Parathyroid adenoma (tissue), 2 donors: ENCODE measurements around the gene KRT82.

Source experiments
- H2AFZ ChIP-seq: fragments of 300-600 bp; sonication (generic); one replicate; pipeline ENCODE4 v1.7.0; 2017; ENCODE audit warnings: antibody characterized with exemption, mild to moderate bottlenecking
- H3K27ac ChIP-seq: fragments of 300-600 bp; sonication (generic); one replicate; pipeline ENCODE4 v1.7.0; 2017
- H3K27me3 ChIP-seq: fragments of 300-600 bp; sonication (generic); one replicate; pipeline ENCODE4 v1.7.0; 2017; ENCODE audit warnings: low read length; ENCODE audit not compliant: control insufficient read depth, insufficient read depth
- H3K36me3 ChIP-seq: fragments of 300-600 bp; sonication (generic); one replicate; pipeline ENCODE4 v1.7.0; 2017; ENCODE audit warnings: low read length; ENCODE audit not compliant: control insufficient read depth, insufficient read depth
- H3K4me1 ChIP-seq: fragments of 300-600 bp; sonication (generic); one replicate; pipeline ENCODE4 v1.7.0; 2017; ENCODE audit warnings: control low read depth
- H3K4me2 ChIP-seq: fragments of 300-600 bp; sonication (generic); one replicate; pipeline ENCODE4 v1.7.0; 2017; ENCODE audit warnings: low read length
- H3K4me3 ChIP-seq: fragments of 300-600 bp; sonication (generic); one replicate; pipeline ENCODE4 v1.7.0; 2017; ENCODE audit warnings: low read depth, low read length
- H3K79me2 ChIP-seq: fragments of 300-600 bp; sonication (generic); one replicate; pipeline ENCODE4 v1.7.0; 2017; ENCODE audit warnings: control low read depth
- H3K9ac ChIP-seq: fragments of 300-600 bp; sonication (generic); one replicate; pipeline ENCODE4 v1.7.0; 2017; ENCODE audit warnings: mild to moderate bottlenecking
- H3K9me3 ChIP-seq: fragments of 300-600 bp; sonication (generic); one replicate; pipeline ENCODE4 v1.7.0; 2017; ENCODE audit warnings: low read length; ENCODE audit not compliant: control insufficient read depth
- CTCF ChIP-seq: fragments of 300-600 bp; sonication (generic); IDR thresholded peaks from one replicate; pipeline ENCODE4 v1.7.0; 2017; ENCODE audit warnings: antibody characterized with exemption, mild to moderate bottlenecking
- donor health status: primary hyperparathyroidism.

KRT82 gene

GRCh38 chr12:52405922-52406385, at the start of gene KRT82:
KRT82 (minus strand) TSS chr12:52406335; CDS start chr12:52406277, 58 bp downstream.
- no peaks in the 10 kb centered on the region for H3K27me3 ChIP-seq
- H2AFZ ChIP-seq, result no peak within 1 kb of the TSS
- H3K79me2 ChIP-seq, result no peaks in the 10 kb centered on the region

DNA sequence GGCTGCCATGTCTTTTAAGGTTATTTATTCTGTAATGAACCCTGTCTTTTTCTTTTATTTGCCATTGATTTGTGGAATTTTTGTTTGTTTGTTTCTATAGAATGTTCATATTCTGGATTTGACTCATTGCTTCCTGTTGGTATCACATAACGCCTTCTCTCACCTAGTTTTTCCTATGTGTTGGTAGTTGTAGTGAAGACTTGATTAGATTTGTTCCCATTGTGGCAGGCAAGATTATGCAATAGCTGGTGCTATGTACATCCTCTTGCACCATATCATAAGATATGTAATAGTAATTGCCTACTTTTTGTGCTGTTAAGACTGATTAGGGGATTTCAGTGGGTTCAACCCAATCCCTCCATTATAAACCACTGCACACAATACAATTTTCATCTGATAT, 49.7 kb upstream of the KRT82 start:
- no peak overlapping the region for H3K9ac ChIP-seq
- no peaks in the 10 kb centered on the region for H3K4me1 ChIP-seq
- no peaks in the 10 kb centered on the region for H3K79me2 ChIP-seq
- H3K36me3 ChIP-seq, result no peaks in the 10 kb centered on the region
- no peaks in the 10 kb centered on the region for H3K9me3 ChIP-seq
- no peak for TF ChIP-seq CTCF
- no peak overlapping the region for H3K4me2 ChIP-seq
- H3K27me3 ChIP-seq, result no peaks in the 10 kb centered on the region
- H3K27ac ChIP-seq, result no peak overlapping the region
- H3K4me3 ChIP-seq, result no peak overlapping the region
- H2AFZ ChIP-seq, result no peak overlapping the region

More at GRCh38 chr12:52405922-52406385, at the start of gene KRT82:
- H3K36me3 ChIP-seq, result no peaks in the 10 kb centered on the region
- H3K4me2 ChIP-seq, result no peak within 1 kb of the TSS
- H3K27ac ChIP-seq, result no peak within 1 kb of the TSS
- no peak within 1 kb of the TSS for H3K9ac ChIP-seq
- H3K4me3 ChIP-seq, result no peak within 1 kb of the TSS
- no peaks in the 10 kb centered on the region for H3K9me3 ChIP-seq
- TF ChIP-seq CTCF, result no peak
- H3K4me1 ChIP-seq, result no peaks in the 10 kb centered on the region

- H2AFZ ChIP-seq, result no peak overlapping the region
- H3K27ac ChIP-seq, result no peak overlapping the region
- H3K79me2 ChIP-seq, result no peaks in the 10 kb centered on the region
- H3K27me3 ChIP-seq, result no peaks in the 10 kb centered on the region
- TF ChIP-seq CTCF, result no peak
- H3K4me3 ChIP-seq, result no peak overlapping the region
- H3K9me3 ChIP-seq, result no peaks in the 10 kb centered on the region
- H3K36me3 ChIP-seq, result no peaks in the 10 kb centered on the region
- H3K9ac ChIP-seq, result no peak overlapping the region
- H3K4me2 ChIP-seq, result no peak overlapping the region
- H3K4me1 ChIP-seq, result no peaks in the 10 kb centered on the region
Measured at GRCh38 chr12:52454411-52455201, 48.5 kb upstream of the KRT82 start.

DNA sequence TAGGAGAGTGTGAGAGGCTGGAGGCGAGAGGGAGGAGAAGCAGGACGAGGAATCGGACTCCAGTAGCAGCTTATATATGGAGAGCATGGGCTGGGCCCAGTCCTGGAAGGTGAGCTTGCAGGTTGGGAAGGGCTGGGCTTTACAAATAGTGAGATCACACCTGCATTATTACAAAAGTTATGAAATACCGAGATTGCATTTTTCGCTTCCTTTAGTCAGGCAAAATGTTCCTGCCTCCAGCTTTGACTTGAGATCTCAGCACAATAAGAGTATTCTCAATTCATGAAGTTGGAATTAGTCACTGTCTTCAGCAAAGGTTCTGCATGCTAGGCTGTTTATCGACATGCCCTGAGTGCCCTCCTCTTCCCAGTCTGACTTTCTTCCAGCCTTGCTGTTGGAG, 46.0 kb upstream of the KRT82 start, which contains the start of gene KRT6B:
KRT6B (minus strand) TSS at position 46 of the 400 bp plus-strand sequence. CDS start 68 bp downstream, outside the sequence.
- no peaks in the 10 kb centered on the region for H3K4me1 ChIP-seq
- H3K9ac ChIP-seq, result no peak within 1 kb of the TSS
- H2AFZ ChIP-seq, result no peak within 1 kb of the TSS
- H3K4me2 ChIP-seq, result no peak within 1 kb of the TSS
- TF ChIP-seq CTCF, result no peak
- H3K79me2 ChIP-seq, result no peaks in the 10 kb centered on the region
- no peak within 1 kb of the TSS for H3K27ac ChIP-seq
- no peaks in the 10 kb centered on the region for H3K27me3 ChIP-seq
- no peaks in the 10 kb centered on the region for H3K9me3 ChIP-seq
- no peak within 1 kb of the TSS for H3K4me3 ChIP-seq
- H3K36me3 ChIP-seq, result no peaks in the 10 kb centered on the region
